Hypothalamus (tissue), 51 donors: ENCODE results near the gene ADGRD1.

ENCODE experiments used
- DNase-seq, 51 donors: peaks; one replicate each; lab custom pipeline; 2025; lab: John Stamatoyannopoulos, UW

Gene ADGRD1

DNA sequence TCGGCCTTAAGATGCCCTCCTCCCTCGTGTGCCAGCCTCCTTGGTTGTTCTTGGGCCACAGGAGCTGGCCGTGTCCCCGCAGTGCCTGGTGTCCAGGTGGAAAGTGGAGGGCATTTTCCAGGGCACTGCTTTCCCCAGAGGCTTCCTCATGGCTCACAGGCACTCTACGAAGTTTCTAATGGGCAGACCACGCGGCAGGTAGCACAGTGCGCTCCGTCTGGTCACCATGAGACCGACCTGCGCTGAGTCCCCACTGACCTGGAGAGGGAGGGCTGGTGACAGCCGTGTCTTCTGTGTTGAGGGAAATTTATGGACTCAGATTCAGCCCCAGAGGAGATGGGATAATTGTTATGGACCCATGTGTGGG, 186.3 kb downstream of the ADGRD1 start:
- DNase-seq, result no peak

DNA sequence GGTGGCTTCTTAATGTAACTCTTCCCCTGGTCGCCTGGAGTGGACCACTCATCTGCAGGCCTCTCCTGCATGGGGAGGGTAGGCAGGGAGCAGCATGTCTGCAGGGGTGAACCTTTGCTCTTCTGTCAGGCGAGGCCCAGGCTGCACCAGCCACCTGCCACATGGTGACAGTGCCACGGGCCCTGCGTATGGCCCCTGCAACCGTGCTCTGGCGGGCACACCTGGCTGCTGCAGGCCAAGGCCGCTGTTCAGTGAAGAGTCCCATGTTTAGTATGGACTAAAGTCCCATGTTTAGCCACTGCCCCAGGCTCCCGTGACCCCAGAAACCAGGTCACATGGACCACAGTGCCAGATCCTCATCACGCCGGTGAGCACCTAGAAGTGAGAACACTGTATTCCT, 187.0 kb downstream of the ADGRD1 start:
- no peak for DNase-seq

GRCh38 chr12:131141514-131141913, 187.8 kb downstream of the ADGRD1 start:
- DNase-seq, result no peak

DNA sequence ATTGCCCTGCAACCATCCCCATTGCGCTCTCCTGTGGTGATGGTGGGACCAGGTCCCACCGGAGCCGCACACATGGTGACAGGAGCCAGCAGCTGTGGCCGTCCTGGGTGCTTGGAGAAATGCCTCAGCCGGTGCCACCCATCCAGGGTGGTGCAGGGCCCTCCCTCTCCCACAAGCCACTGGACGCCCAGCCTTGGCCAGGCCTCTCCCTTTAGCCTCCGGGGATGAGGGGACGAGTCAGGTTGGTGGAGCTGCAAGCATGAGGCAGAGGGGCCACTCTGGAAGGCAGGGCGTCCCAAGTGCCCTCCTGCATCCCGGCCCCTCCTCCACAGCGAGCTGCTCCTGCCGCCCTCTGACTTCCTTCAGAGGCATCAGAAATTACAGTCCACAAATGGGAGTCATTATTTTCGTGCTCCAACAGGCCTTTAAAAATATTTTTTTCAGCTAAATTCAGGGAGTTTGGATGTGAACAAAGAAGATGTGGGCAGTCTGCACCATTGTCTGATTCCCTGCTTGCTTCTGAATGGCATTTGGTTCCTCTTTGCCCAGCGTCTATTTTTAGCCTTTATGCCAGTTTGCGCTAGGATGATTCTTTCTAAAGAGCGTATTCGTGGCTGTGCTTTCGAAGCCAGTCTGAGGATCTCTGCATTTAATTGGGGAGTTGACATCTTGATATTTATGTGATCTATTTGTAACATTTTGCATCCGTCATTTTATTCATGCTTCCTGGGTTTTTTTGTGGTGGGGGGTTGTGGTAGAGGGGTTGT, 189.4 kb downstream of the ADGRD1 start:
- DNase-seq, result peak in 1 of 51 donors; percentile 10

DNA sequence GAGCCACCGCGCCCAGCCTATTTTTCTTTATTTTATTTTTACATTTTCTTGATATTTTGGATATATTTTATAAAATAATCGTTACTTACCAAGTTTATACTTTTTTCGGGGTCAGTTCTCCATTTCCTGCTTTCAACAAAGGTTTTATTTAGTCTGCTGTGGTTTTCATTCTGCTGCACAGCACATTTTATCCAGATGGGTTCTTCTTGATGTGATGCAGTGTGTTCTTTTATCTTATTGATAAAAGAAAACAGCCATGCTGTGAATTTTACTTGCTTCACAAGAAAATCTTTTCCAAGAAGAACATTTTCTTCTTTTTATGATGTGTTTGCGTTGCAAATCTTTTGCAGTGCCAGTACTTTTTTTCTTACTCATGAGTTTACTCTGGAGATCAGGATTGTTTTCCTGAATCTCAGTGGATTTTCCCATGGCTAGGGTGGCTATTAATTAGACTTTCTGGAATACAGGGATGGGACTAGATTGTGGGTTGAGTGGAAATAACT, 192.5 kb downstream of the ADGRD1 start:
- no peak for DNase-seq

GRCh38 chr12:131147293-131147692, 193.6 kb downstream of the ADGRD1 start:
- DNase-seq, result no peak

DNA sequence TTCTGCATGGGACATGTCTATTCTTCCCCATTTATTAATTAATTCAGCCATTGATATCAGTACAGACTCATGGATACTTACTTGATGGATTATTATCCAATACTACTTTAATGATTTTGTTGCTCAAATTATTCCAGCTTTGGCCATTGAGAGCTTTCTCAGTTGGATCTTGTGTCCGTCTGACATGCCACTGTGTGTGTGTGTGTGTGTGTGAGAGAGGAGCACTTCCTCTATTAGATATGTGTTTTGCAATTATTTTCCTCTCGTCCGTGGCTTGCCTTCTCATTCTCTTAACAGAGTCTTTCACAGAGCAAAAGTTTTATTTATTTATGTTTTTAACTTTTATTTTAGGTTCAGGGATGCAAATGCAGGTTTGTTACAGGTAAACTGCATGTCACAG, 194.2 kb downstream of the ADGRD1 start:
- no peak for DNase-seq

DNA sequence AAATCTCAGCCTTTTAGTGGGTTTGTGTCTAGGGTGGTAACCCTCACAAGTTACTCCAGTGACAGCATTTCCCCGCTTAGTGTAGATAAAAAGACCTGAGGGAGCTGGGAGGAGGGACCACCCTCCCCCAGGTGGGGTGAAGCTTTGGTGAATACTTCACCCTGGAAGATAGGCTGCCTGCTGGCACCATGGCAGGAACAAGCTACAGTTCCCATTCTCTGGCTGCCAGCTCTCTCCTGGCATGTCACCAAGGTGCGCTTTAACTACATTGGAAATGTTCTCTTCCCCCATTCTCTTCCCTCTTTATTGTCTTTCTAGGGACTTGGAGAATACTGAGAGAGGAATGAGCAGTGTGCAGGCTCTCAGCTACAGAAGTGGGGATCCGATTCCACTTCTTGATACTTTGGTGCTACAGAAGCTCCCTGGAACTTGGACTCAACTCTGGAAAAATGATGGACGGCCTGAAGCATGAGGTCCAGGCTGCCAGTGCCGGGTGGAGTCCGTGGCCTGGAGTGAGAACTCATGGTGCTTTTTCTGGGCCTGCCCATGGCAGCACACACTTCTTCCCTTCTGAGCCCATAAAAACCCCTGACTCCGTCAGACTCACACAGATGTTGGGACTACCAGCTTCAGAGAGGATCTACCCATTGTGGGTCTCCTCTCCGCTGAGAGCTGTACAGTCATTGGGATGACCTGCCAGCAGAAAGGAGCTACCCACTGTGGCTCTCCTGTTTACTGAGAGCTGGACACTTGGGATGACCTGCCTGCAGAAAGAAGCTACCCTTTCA, 198.0 kb downstream of the ADGRD1 start:
- peak in 1 of 51 donors; percentile 4 for DNase-seq

GRCh38 chr12:131152587-131152986, 198.9 kb downstream of the ADGRD1 start:
- DNase-seq, result no peak

DNA sequence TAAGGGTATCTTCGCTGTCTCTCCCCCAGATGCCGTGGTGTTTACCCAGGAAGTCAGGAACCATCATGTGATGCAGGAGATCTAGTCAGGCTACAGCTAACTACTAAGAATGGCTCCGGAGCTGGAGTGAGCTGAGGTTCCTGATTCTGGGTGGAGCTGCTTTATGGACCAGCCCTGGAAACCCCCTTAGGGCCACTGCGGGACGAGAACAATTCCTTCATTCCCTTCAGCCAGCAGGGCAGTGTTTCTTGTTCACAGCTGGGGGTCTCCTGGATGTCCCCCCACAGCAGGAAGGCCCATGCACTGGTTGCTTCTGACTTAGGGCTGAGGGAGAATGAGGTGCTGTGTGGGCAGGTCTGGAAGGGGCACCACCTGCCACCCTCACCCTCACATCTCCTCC, 199.3 kb downstream of the ADGRD1 start:
- DNase-seq, result no peak

DNA sequence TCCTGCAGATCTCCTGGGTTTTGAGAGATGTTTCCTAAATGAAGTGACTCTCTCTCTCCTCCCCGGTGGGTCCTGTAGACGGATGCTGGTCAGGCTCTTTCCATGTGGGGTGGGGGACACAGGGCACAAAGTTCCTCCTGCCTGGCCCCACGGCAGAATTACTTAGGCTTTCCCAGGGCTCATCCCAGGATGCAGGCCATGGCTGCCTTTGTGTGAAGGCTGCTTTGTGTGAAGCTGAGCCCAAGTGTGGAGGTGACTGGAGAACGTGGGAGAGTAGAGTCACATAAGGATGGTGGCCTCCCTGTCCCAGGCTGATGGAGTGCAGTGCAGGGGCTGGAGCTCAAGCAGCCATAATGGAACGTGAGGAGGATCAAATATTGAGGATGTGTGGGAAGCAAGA, 200.2 kb downstream of the ADGRD1 start:
- no peak for DNase-seq

DNA sequence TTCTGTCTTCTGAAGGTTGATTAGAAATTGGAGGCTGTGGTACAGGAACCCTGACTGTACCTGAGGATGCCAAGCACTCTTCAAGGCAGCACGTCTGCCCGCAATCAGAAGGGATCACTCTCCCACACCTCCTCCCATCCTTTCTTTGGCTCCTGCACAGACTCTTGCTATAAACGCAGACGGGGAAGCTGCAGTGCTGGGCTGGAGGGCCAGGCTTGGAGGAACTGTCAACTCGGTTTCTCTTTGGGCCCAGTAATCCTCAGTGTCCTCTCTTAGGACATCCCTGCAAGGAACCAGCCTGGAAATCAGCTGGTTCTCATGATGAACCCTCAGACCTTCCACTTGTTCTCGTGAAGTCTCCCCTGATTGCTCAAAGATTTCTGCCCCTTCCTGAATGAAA, 201.4 kb downstream of the ADGRD1 start:
- no peak for DNase-seq

DNA sequence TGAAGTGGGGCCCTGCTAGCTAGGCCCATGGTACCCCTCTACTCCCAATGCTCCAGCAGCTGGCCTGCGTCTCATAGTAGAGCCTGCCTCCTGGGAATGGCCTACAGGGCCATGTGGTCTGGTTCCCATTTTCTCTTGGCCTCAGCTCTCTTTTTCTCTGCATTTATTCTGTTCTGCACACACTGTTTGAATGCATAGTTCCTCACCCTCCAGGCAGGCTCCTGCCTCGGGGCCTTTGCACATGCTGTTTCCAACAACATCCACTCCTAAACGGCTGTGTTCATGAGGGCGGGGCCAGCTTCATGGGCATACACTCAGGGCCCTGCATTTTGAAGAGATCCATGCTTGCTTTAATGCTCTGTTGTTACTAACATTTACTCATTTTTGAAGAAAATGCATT, 204.0 kb downstream of the ADGRD1 start:
- DNase-seq, result no peak

DNA sequence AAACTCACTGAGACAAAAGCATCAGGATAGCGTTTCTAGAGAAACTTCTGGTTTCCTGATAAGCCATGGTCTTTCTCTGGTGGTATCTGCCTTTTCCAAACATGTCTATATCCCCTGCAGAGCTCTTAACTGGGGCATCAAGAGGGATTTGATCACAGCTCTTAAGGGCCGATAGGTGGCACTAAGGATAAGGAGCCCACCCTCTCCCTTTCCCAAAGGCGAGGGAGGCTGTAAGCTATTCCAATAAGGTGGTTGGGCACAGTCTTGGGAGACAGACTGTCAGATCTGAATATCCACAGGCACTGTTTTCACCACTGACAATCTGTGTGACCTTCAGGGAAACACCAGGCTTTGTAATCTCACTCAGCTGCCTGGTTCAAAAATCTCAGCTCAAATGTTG, 206.0 kb downstream of the ADGRD1 start:
- DNase-seq, result no peak

DNA sequence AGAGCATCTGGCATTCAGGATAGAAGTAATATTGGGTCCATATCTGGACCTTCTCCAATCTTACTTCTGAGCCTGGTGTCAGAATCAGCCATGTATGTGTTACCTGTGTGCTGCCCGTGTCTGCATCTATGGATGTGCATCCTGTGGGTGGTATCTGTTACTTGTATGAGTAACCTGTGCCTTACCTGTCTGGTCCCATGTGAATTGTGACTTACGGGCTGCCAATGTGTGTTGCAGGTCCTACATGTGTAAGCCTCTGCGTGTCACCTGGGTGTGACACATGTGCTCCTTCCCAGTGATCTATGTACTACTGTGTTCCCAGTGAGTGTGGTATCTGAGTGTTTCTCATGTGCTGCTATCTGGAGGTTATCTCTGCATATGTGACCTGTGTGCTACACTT, 208.4 kb downstream of the ADGRD1 start:
- no peak for DNase-seq

GRCh38 chr12:131163189-131163738, 209.6 kb downstream of the ADGRD1 start:
- DNase-seq, result no peak

GRCh38 chr12:131164096-131164872, 210.6 kb downstream of the ADGRD1 start:
- DNase-seq, result no peak

GRCh38 chr12:131166717-131167116, 213.0 kb downstream of the ADGRD1 start:
- DNase-seq, result no peak

GRCh38 chr12:131167334-131167733, 213.6 kb downstream of the ADGRD1 start:
- peak in 12 of 51 donors; percentile 10 to 38 (median 17) for DNase-seq

DNA sequence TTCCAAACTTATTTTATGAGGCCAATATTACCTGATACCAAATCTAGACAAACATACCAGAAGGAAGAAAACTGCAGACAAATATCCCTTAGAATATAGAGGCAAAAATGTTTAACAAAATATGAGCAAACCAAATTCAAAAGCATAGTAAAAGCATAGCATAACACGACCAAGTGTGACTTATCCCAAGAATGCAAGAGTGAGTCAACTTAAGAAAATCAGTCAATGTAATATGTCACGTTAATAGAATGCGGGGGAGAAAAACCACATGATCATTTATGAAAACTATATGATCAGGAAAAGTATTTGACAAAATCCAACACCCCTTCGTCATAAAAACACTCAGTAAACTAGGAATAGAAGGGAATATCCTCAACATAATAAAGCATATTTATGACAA, 217.3 kb downstream of the ADGRD1 start:
- no peak for DNase-seq

- DNase-seq, result no peak
Observed at GRCh38 chr12:131174901-131175300, 221.2 kb downstream of the ADGRD1 start.
